SK-N-SH (cell line): ENCODE measurements around the gene CSHL1.
A peak's percentile ranks its signal among the peaks of the same experiment; 100 is the strongest.

Experiments used
- CTCF ChIP-seq: fragments of 200-600 bp; sonication (generic); IDR thresholded peaks from 2 replicates; pipeline ENCODE4 v1.6.1; 2017; ENCODE audit warnings: antibody characterized with exemption, mild to moderate bottlenecking, moderate library complexity
- ELF1 ChIP-seq: IDR thresholded peaks from 2 replicates; pipeline ENCODE4 v1.4.0; 2012
- EZH2phosphoT487 ChIP-seq: fragments of 200-600 bp; sonication (generic); IDR thresholded peaks from 2 replicates; pipeline ENCODE4 v1.6.1; 2017; ENCODE audit warnings: low read depth, mixed run types, mild to moderate bottlenecking, antibody characterized with exemption, moderate library complexity, borderline replicate concordance
- GATA2 ChIP-seq: sonication (generic); formaldehyde crosslinking; IDR thresholded peaks from 2 replicates; pipeline ENCODE4 v1.5.0; 2020; ENCODE audit warnings: mild to moderate bottlenecking, missing genetic modification reagents
- POLR2AphosphoS5 ChIP-seq: IDR thresholded peaks from 2 replicates; pipeline ENCODE4 v1.6.1; 2012; ENCODE audit warnings: low read depth, low read length
- RAD21 ChIP-seq: IDR thresholded peaks from 2 replicates; pipeline ENCODE4 v1.6.1; 2012; ENCODE audit warnings: mild to moderate bottlenecking, low read length
- REST ChIP-seq: IDR thresholded peaks from 2 replicates; pipeline ENCODE4 v1.6.1; 2012; ENCODE audit warnings: mild to moderate bottlenecking, low read depth, low read length, moderate library complexity
- RFX5 ChIP-seq: IDR thresholded peaks from 2 replicates; pipeline ENCODE4 v1.6.1; 2012; ENCODE audit warnings: mild to moderate bottlenecking, improper control_type of control experiment, low read length
- TCF12 ChIP-seq: IDR thresholded peaks from 2 replicates; pipeline ENCODE4 v1.4.0; 2012
- YY1 ChIP-seq: IDR thresholded peaks from 2 replicates; pipeline ENCODE4 v1.4.0; 2012; ENCODE audit warnings: low read depth, mild to moderate bottlenecking

GRCh38 chr17:63950940-63951907 is 40.2 kb upstream of the CSHL1 start:
- TF ChIP-seq GATA2 (CRISPR knock-in tag): no peak
- no peak for TF ChIP-seq TCF12
- TF ChIP-seq ELF1: no peak
- peak; percentile 48 for TF ChIP-seq CTCF
- no peak for TF ChIP-seq YY1
- no peak for TF ChIP-seq RFX5
- TF ChIP-seq REST: no peak
- no peak for TF ChIP-seq POLR2AphosphoS5
- TF ChIP-seq EZH2phosphoT487: no peak
- peak; percentile 30; the same call in 1 of the 2 replicates for TF ChIP-seq RAD21
